ENCODE measurements around the gene DGKD.
"Not testable (repeated sequence)": the region's sequence is repeated elsewhere in the genome, so short reads cannot be mapped to it uniquely, and the experiment has no call there.

DGKD gene

DNA sequence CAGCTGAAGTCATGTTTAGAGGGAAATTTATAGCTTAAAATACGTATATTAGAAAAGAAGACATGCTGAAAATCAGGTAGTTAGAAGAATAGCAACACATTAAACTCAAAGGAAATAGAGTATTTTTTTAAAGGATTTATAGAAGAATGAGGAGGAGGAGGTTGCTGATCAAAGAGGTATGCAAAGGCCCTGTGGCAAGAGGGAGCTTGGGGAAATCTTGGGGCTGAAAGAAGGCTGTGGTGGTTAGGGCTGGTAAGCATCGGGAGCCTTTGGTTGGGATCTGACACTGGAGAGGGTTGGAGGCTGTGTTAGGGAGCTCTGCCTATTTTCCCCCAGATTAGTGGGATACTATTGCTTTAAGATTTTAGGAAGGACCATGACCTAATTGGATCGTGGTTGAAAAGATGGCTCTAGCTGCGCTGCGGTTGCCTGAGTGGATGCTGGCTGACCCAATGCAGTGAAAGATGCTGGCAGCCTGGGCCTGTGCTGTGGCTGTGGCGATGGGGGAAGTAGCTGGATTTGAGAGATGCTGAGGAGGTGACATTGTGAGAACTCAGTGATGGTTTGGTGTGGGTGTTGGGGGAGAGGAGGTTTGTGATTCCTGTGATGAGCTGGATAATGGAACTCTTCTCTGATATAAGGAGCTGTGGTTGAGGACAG lies 11.7 kb downstream of the DGKD start:
- no peak for DNase-seq

GRCh38 chr2:233367586-233367985 lies 13.3 kb downstream of the DGKD start:
- no peak for DNase-seq

GRCh38 chr2:233368756-233369155 lies 14.5 kb downstream of the DGKD start:
- no peak for DNase-seq

GRCh38 chr2:233369462-233369861 lies 15.2 kb downstream of the DGKD start:
- no peak for DNase-seq

- no peak for DNase-seq
Measured at GRCh38 chr2:233369897-233370685, 15.8 kb downstream of the DGKD start.

DNA sequence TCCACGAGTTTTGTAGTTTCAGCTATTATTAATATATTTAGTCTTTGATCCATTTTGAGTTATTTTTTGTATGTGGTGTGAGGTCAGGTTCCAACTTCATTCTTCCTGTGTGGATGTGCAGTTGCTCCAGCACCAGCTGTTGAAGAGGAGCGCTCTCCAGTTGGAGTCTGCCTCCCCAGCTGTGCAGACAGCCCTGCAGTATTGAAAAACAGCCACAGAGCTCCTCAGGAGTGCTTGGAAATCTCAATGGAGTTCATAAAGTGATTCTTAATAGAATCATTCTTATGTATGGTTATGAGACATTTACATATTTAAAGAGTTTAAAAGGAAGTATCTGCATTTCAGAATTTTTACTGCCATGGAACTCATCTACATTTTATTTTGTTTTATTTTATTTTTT lies 17.3 kb downstream of the DGKD start:
- no peak for DNase-seq

- no peak for DNase-seq
Measured at GRCh38 chr2:233372855-233373254, 18.6 kb downstream of the DGKD start.

DNA sequence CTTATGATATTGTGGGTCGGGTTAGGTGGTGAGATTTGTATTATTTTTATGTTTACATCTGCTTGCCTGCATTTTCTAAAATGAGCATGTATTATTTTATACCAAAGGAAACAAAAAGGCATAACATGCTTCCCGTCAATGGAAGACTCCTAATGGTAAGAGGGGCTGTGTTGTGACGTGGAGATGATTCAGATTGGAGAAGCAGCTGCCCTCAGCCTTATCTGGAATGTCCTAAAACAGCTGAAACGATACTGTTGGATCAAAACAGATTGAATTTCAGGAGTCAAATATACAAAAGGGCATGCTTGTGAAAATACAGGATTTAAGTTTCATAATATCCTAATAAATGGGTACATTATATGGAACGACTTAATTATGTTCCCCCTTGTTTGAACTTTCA lies 19.0 kb downstream of the DGKD start:
- DNase-seq, result no peak

DNA sequence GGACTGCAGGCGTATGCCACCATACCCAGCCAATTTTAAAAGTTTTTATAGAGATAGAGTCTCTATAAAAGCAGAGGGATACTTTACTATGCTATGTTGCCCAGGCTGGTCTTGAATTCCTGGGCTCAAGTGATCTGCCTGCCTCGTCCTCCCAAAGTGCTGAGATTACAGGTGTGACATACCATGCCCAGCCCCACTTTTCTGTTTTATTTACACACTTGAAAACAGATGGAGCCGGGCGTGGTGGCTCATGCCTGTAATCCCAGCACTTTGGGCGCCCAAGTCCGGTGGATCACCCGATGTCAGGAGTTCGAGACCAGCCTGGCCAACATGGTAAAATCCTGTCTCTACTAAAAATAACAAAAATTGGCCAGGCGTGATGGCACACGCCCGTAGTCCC lies 20.5 kb downstream of the DGKD start:
- DNase-seq, result not testable (repeated sequence)

GRCh38 chr2:233375490-233376314 lies 21.4 kb downstream of the DGKD start:
- no peak for DNase-seq

- DNase-seq, result no peak
Measured at GRCh38 chr2:233379034-233379433, 24.7 kb downstream of the DGKD start.

DNA sequence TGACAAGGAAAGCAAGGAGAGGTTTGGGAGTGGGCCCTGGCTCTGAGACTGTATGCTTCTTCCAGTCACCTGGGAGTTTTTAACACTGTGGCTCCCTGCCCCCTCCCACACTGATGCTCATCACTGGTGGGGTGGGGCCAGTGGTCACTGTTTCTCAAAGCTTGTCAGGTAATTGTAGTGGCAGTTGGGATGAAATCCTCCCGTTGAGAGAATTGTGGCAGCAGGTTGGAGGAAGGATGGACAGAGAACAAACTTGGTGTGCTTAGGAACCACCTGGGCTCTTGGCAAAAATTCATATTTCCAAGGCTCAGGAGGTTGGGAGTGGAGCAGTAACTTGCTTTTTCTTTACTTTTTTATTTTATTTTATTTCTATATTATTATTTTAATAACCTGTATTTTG lies 25.1 kb downstream of the DGKD start:
- no peak for DNase-seq

DNA sequence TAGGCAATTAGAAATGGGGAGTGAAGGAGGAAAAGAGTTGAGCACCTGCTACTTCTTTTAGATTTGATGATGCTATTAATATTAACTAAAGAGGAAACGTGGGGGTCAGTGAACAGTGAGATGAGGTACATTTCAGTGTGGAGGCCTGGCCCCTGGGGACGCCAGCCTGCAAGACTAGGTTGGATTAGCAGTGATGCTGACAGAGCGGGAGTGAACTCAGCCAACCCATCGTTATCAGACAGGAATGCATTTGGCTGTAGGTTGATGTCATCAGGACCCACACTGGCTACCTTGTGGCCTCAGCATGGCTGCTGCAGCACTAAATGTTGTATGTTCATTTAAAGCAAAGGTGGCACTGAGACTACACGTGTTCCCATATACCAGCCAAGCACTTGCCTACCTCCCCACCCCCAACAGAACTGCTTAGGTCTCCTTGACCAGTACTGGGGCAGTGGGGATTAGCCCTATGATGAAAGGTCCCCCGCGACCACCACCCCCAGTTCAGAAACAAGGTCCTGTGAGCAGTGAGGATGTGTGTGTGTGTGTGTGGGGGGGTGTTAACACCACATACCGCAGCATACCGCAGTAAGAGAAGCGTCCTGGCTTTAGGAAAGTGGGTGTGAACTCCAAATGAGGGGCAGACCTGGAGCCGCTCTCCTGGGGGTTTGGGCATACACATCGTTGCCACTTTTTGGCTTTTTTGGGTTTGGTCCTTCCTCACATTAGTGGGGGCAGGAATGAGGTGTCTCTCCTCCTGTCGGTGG lies 26.0 kb downstream of the DGKD start:
- no peak for DNase-seq

DNA sequence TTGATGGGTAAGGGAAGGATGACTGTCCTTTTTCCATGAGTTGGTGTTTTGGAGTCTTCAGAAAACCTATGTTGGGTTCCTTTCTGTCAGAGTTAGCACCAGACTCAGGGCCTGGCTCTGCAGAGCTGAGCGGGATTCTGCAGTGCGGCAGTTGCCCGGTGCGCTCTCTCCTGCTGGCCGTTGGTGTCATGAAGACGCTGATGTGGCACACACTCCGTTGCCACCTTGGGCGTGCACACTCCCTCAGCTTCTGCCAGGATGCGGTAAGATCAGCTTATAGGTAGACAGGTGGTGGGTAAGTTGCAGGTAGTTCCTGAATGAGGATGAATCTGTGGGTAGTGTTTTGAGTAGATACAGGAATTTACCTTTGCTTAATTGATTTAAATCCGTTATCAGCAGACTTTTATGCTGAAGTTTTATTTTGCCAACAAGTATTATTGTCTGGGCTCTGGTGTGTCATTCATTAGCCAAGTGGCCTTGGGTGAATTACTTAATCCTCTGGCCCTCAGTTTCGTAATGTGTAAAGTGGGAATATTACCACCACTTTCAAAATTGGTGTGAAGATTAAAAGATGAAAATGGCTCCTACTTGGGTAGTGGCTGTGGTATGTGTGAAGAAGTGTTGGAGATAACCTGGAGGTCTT lies 26.8 kb downstream of the DGKD start:
- no peak for DNase-seq

DNA sequence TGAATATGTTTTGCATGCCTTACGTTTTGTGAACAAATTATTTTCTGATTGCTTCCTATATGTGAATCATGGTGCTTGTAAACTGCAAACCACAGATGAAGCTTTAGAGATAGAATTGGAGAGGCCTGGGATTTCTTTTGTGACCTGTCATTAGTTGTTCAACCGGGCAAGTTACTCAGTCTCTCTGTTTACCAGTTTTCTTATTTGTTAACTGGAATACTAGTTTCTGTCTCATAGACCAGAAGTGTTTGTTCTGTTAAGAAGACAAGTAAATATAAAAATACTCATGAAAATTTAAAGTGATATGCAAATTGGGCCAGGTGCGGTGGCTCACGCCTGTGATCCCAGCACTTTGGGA lies 27.3 kb downstream of the DGKD start:
- no peak for DNase-seq

DNA sequence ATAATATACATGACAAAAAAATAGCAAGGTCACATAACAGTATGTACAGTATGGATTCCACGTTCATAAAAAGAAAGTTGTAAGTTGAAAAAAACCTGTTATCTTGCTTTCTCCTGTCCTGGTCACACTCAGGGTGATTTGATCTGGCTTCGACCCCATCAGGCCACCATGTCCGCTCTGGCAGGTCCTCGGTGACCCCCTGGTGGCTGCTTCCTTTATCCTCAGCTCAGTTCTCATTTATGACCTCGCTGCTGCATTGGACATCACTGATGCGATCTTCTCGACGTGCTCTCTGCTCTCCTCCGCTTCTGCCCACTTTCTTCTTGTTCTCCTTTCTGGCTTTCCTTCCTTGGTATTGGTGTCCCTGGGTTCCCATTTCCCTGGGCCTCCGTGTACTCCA lies 29.7 kb downstream of the DGKD start:
- DNase-seq, result no peak

- DNase-seq, result no peak
Measured at GRCh38 chr2:233384811-233385488, 30.7 kb downstream of the DGKD start.

DNA sequence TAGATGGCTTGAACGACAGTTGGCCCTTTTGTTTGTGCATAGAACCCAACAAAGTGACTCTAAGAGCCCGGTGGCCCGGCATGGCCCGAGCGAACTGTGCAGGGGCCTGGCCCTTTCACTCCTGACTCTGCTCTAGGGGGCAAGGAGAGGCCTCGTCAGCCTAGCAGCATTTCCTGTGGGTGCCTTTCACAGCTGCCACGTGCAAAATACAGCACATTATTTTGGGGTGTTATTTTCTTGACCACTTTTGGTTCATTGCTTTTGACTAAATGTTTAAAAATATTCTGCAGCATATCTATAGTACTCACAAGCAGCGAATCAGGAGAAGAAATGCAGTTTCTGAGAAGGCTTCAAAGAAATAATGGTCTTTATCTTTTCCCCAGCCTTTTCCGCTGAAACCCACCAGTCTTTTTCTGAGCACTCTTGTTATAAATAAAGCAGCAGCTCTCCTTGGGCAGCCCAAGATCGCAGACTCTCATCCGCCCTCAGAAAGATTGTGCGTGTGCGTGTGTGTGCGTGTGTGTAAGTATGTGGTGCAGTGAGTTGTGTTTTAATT lies 31.3 kb downstream of the DGKD start:
- no peak for DNase-seq

GRCh38 chr2:233386382-233387041 lies 32.2 kb downstream of the DGKD start:
- no peak for DNase-seq

- no peak for DNase-seq
Measured at GRCh38 chr2:233387225-233387624, 32.9 kb downstream of the DGKD start.
